GM18517 (cell line): ENCODE data around the gene CDKN1B.

Experiments
- ATAC-seq: cut with Tn5 transposase; IDR thresholded peaks from one replicate; pipeline ENCODE4 v1.9.1; 2021; ENCODE audit warnings: mild to moderate bottlenecking, moderate library complexity; ENCODE audit not compliant: unreplicated experiment

Gene CDKN1B

DNA sequence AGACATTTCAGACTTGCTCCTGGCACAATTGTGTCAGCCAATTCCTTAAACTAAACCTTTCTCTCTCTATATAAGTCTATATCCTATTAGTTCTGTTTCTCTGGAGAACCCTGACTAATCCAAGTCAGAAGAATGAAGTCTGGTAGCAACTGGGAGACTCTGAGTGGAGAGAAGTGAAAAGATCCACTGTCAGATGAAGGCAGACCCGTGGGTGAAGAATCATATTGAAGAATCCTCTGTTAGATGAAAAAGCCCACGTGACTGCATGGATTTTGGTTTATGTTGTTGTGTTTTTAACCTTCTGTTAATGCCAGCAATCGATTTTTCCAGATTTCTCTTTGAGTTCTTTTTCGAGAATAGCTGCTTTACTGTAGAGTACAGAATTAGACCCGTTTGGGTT, 38.8 kb downstream of the CDKN1B start:
- ATAC-seq, result no peak

DNA sequence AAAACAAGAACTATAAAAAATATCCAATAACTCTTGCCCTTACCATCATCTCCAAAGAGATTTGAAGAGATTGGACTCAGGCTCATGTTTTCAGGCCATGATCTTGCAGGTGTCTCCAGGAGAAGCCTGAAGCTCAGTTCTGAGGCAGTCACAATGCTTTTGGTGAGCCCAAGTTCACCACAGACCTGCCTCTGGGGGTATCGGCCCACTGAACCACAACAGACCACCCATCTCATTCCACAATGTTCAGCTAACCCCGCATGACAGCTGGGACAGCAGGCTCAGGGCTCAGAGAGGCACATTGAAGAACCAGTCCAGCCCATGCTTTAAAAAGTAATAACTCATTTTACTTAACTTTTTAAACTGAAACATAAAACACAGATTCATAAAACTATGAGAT, 40.0 kb downstream of the CDKN1B start:
- ATAC-seq, result no peak

DNA sequence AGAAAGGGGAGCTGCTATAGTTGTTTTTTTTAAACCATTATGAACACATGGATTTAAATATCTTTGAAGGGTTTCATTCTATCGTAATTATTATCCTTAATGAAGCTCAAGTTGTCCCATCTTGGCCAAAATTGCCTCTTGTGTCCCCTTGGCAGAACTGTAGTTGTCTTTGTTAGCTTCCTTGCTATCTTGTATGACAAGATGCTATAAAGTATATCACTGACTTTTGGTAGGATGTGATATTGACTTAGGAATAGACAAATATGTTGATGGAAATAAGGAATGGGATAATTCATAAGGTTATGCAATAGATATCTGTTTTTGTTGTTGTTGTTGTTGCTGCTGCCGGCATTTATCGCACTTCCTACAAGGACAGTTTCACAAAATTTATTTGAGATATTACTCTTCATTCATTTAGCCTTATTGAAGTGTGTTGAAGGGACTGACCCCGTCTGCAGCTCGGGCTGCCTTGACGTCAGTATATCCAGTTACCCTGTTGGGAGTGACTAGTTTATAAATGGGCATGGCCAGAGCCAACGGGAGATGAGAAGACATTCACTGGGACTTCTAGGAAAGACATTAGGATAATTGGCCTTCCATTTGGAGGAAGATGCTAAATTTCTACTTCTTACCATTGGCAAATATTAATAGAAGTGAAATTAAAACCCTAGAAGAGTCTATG, 42.2 kb downstream of the CDKN1B start:
- ATAC-seq, result no peak

DNA sequence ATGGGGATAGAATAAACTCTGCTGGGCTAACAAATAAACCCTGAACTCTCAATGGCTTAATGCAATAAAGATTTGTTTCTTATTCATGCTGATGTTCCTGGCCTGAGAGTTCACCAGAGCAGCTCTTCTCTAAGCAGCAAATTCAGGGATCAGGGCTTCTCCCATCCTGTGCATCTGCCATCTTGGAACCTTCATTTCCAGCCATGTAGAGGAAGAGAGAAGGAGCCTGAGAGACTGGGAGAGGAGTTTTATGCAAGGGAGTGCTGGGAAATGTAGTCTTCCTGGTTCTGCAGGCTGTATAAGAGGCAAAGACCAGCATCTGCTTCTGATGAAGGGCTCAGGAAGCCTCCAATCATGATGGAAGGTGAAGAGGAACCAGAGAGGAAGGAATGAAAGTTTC, 47.7 kb downstream of the CDKN1B start:
- ATAC-seq, result no peak

DNA sequence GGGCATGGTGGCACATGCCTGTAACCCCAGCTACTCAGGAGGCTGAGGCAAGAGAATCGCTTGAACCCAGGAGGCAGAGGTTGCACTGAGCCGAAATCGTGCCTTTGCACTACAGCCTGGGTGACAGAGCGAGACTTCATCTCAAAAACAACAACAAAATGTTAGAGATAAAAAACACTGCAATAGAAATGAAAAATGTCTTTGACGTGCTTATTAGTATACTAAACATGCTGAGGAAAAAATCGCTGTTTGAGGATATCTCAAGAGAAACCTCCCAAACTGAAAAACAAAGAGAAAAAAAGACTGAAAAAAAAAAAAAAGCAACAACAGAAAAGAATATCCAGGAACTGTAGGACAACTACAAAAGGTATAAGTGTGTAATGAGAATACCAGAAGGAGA, 53.1 kb downstream of the CDKN1B start:
- ATAC-seq, result no peak
